Measurements from ENCODE around the gene GNLY.

GRCh38 chr2:85736456-85737355 is 42.5 kb downstream of the GNLY start:
- TF ChIP-seq CTCF (IDR thresholded peaks at IDR 0.05): no peak
- TF ChIP-seq EZH2 (IDR thresholded peaks at IDR 0.05): no peak
- no peak for TF ChIP-seq EZH2phosphoT487 (IDR thresholded peaks at IDR 0.05)
